CD4-positive, alpha-beta memory T cell (primary cell): ENCODE data around the gene ZNF726. TPM values are rescaled to one million over a fixed set of nuclear protein-coding genes. Genes with fewer than 3 reads are reported as not detected.

Experiments used
- CTCF ChIA-PET: fragments of 350-600 bp; sonication (Branson Sonifier 250); formaldehyde crosslinking; loops from one replicate; lab custom pipeline; 2021; ENCODE audit warnings: inconsistent platforms; ENCODE audit not compliant: partially characterized antibody; lab: Charles Lee
- POLR2A ChIA-PET: fragments of 350-600 bp; sonication (Branson Sonifier 250); formaldehyde crosslinking; loops from one replicate; lab custom pipeline; 2021; ENCODE audit not compliant: partially characterized antibody; lab: Charles Lee
- DNase-seq, 5 donors: peaks; one replicate each; pipeline versions ENCODE4 v3.0.0 to v3.0.0-alpha.2; 2020 to 2022; ENCODE audit warnings: mixed read lengths in 1 of 5
- H3K27ac ChIP-seq: one replicate; pipeline ENCODE4 v1.7.0; 2013; ENCODE audit warnings: low read depth, low read length
- H3K27me3 ChIP-seq: 2 replicates; pipeline ENCODE4 v1.7.0; 2013; ENCODE audit warnings: mild to moderate bottlenecking, low read length, moderate library complexity; ENCODE audit not compliant: insufficient read depth
- H3K36me3 ChIP-seq: 2 replicates; pipeline ENCODE4 v1.7.0; 2013; ENCODE audit warnings: mild to moderate bottlenecking, low read length, moderate library complexity; ENCODE audit not compliant: insufficient read depth
- H3K4me1 ChIP-seq: 2 replicates; pipeline ENCODE4 v1.7.0; 2013; ENCODE audit warnings: mild to moderate bottlenecking, low read length, moderate library complexity; ENCODE audit not compliant: insufficient read depth
- H3K4me3 ChIP-seq, 2 donors: one replicate each; pipeline ENCODE4 v1.7.0; 2013; ENCODE audit warnings: low read length in 2 of 2, mild to moderate bottlenecking in 1 of 2
- H3K9me3 ChIP-seq, 2 donors: one replicate each; pipeline ENCODE4 v1.7.0; 2013; ENCODE audit warnings: low read length in 2 of 2, control low read depth in 1 of 2; ENCODE audit not compliant: control insufficient read depth in 1 of 2
- H3K27ac Mint-ChIP-seq, 7 donors: one replicate each; pipeline ENCODE4 v1.8.0; 2020 to 2021; ENCODE audit warnings: mixed read lengths in 7 of 7, mild to moderate bottlenecking in 6 of 7, inconsistent platforms in 3 of 7, moderate library complexity in 3 of 7
- H3K27me3 Mint-ChIP-seq, 2 donors: one replicate each; pipeline ENCODE4 v1.8.0; 2020 to 2021; ENCODE audit warnings: mixed read lengths in 2 of 2
- H3K36me3 Mint-ChIP-seq, 2 donors: one replicate each; pipeline ENCODE4 v1.8.0; 2020 to 2021; ENCODE audit warnings: mixed read lengths in 2 of 2, inconsistent platforms in 1 of 2, mild to moderate bottlenecking in 1 of 2
- H3K4me1 Mint-ChIP-seq, 4 donors: one replicate each; pipeline ENCODE4 v1.8.0; 2020 to 2021; ENCODE audit warnings: mixed read lengths in 4 of 4, mild to moderate bottlenecking in 1 of 4
- H3K4me3 Mint-ChIP-seq, 8 donors: one replicate each; pipeline ENCODE4 v1.8.0; 2020 to 2021; ENCODE audit warnings: mixed read lengths in 8 of 8, mild to moderate bottlenecking in 7 of 8, moderate library complexity in 6 of 8, inconsistent platforms in 3 of 8
- H3K9me3 Mint-ChIP-seq, 8 donors: one replicate each; pipeline ENCODE4 v1.8.0; 2020 to 2021; ENCODE audit warnings: mixed read lengths in 8 of 8, mild to moderate bottlenecking in 5 of 8, inconsistent platforms in 3 of 8, moderate library complexity in 1 of 8
- intact Hi-C: fragments of 100-400 bp; cut with micrococcal nuclease; formaldehyde crosslinking; loops from one replicate; pipeline ENCODE4 v1.15.1; 2023
- polyA plus RNA-seq, 2 donors: library from polyadenylated mRNA; unstranded; fragments of 300-500 nt; fragmentation: Illumina TruSeq; gene quantifications; one replicate each; pipeline ENCODE4 v1.2.3, GENCODE V29; 2021
- total RNA-seq, 2 experiments: library from RNA; stranded (reverse); gene quantifications; one replicate each; pipeline ENCODE4 v1.2.3, GENCODE V29; 2021

The ZNF726 gene
- total and polyA plus RNA-seq, 4 experiments from 2014 or later = 1.1 to 3.3 (median 2.3) TPM

DNA sequence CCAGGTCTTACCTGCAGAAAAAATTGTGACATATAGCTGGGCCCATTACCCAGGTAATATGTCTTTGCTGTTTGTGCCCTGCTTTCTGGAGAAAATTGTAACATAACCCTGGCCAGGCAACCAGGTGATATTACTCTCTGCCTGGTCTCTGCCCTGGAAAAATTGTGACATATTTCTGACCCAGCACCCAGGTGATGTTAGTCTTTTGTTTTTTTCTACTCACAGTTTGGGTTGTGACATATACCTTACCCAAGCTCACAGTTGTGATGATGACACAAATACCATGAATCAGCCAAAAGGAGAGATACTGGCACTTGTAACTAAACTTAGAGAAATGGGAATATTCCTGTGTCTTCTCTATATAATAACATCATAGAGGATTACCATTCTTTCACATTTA is 6.5 kb upstream of the ZNF726 start:
- Histone ChIP-seq H3K36me3 (no peaks in the 10 kb centered on the region), H3K9me3 (no peaks in the 10 kb centered on the region), H3K27ac (no peak overlapping the region), H3K27me3 (no peaks in the 10 kb centered on the region), H3K4me3 (no peak overlapping the region), H3K4me1 (no peaks in the 10 kb centered on the region)
- Mint-ChIP-seq H3K27ac (no peak overlapping the region), H3K36me3 (peaks cover 6 to 13% of the 10 kb centered on the region in 2 donors), H3K9me3 (peaks cover 0 to 38% (median 26%) of the 10 kb centered on the region in 8 donors), H3K4me1 (no peaks in the 10 kb centered on the region), H3K4me3 (no peak overlapping the region), H3K27me3 (no peaks in the 10 kb centered on the region)
- CTCF ChIA-PET = no interaction called here
- no peak for DNase-seq
- POLR2A ChIA-PET = no interaction called here
- intact Hi-C loops = no loop called here

DNA sequence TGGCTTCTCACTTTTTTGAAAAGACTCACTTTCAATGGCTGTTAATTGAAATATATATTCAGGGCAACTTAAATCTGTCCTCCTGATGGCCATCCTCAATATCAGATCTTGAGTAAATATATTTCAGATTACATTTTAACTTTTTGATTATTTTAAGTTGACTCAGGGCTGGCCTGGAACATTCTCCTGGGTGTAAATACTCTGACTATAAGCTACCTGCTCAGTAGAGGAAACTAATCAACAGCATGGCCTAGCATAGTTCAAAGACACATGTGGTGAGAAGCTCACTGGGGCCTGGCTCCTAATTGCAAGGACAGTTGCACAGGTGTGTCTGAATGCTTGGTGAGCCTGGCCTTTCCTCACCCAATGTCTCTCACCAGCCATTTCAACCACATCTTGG is 5.5 kb upstream of the ZNF726 start:
- DNase-seq = no peak
- H3K36me3 ChIP-seq = no peaks in the 10 kb centered on the region
- no peak overlapping the region for H3K4me3 ChIP-seq
- ChIA-PET POLR2A (no interaction called here), CTCF (no interaction called here)
- peaks cover 1 to 4% (median 3%) of the 10 kb centered on the region in 4 donors for H3K4me1 Mint-ChIP-seq
- H3K9me3 ChIP-seq = no peaks in the 10 kb centered on the region
- no peak overlapping the region for H3K27ac ChIP-seq
- H3K4me1 ChIP-seq = no peaks in the 10 kb centered on the region
- H3K27me3 ChIP-seq = no peaks in the 10 kb centered on the region
- H3K27me3 Mint-ChIP-seq = no peaks in the 10 kb centered on the region
- H3K36me3 Mint-ChIP-seq = peaks cover 6 to 7% of the 10 kb centered on the region in 2 donors
- peak overlapping the region in 1 of 8 donors; percentile 57 for H3K4me3 Mint-ChIP-seq
- intact Hi-C loops = no loop called here
- no peak overlapping the region for H3K27ac Mint-ChIP-seq
- peaks cover 0 to 31% (median 21%) of the 10 kb centered on the region in 8 donors for H3K9me3 Mint-ChIP-seq

DNA sequence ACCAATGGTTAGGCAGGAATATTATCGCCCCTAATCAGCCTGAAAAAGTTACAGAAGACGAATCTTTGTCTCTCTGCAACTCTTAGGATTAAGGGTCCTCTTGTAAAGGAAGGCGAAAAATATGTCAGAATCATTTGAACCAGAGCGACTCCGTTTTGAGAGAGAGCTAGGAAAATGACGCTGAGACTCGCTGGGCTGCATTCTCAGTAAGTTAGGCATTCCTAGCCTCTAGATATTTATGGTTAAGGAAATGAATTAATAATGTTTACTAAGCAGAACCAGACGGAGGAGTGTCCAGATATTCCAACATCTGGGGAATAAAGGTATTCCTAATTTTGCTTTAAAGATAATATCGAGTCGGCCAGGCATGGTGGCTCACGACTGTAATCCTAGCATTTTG is 755 bp upstream of the ZNF726 start:
- H3K27ac ChIP-seq = no peak overlapping the region
- H3K4me3 ChIP-seq = peak overlapping the region in 1 of 2 donors; percentile 59
- POLR2A ChIA-PET = interaction anchor here (1.2 to 2.1 kb wide), 8 partner anchors 78 to 664 kb away, joined by 3 to 16 read pairs (median 8); partner anchors contain the start of genes ZNF254, ZNF675, ZNF681 and ZNF724
- H3K4me1 ChIP-seq = no peaks in the 10 kb centered on the region
- Mint-ChIP-seq H3K27ac (peak overlapping the region in 2 of 7 donors; percentile 90 to 91), H3K4me3 (peak overlapping the region; percentile 66 to 96 (median 94)), H3K9me3 (peaks cover 0 to 1% (median 0%) of the 10 kb centered on the region in 8 donors), H3K4me1 (peaks cover 6 to 24% (median 15%) of the 10 kb centered on the region in 4 donors), H3K36me3 (peaks cover 0 to 5% of the 10 kb centered on the region in 2 donors), H3K27me3 (no peaks in the 10 kb centered on the region)
- intact Hi-C loops = loop anchor here (1.0 to 10.0 kb wide), 5 partner anchors 119 to 659 kb away; partner anchors contain the start of genes ZNF675, ZNF681, ZNF724 and ZNF91
- H3K27me3 ChIP-seq = no peaks in the 10 kb centered on the region
- no peak for DNase-seq
- H3K36me3 ChIP-seq = no peaks in the 10 kb centered on the region
- CTCF ChIA-PET = interaction anchor here (1.2 kb wide), 1 partner anchor 114 kb away, joined by 6 read pairs; no protein-coding TSS in a partner anchor
- H3K9me3 ChIP-seq = no peaks in the 10 kb centered on the region

DNA sequence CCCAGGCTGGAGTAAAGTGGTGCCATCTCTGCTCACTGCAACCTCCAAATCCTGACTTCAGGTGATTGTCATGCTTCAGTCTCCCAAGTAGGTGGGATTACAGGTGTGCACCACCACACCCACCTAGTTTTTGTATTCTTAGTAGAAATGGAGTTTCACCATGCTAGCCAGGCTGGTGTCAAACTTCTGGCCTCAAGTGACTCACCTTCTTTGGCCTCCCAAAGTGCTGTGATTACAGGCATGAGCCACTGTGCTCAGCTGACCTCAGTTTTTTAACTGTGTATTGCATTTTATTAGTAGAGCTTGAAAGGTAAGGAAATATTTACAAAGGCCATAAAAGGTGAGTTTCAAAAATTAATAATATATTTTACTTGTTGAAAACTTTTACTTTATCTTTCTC is 2.3 kb downstream of the ZNF726 start:
- Mint-ChIP-seq H3K27ac (peak overlapping the region in 1 of 7 donors; percentile 29), H3K9me3 (no peaks in the 10 kb centered on the region), H3K4me1 (peaks cover 7 to 24% (median 15%) of the 10 kb centered on the region in 4 donors), H3K36me3 (peaks cover 11 to 13% of the 10 kb centered on the region in 2 donors), H3K27me3 (no peaks in the 10 kb centered on the region), H3K4me3 (peak overlapping the region in 3 of 8 donors; percentile 8 to 95 (median 25))
- ChIA-PET CTCF (no interaction called here), POLR2A (interaction anchor here (1.1 to 2.0 kb wide), 2 partner anchors 117 to 118 kb away, joined by 4 to 6 read pairs; no protein-coding TSS in a partner anchor)
- no peak overlapping the region for H3K4me3 ChIP-seq
- no peaks in the 10 kb centered on the region for H3K4me1 ChIP-seq
- H3K36me3 ChIP-seq = no peaks in the 10 kb centered on the region
- no peaks in the 10 kb centered on the region for H3K27me3 ChIP-seq
- no peak for DNase-seq
- no peaks in the 10 kb centered on the region for H3K9me3 ChIP-seq
- H3K27ac ChIP-seq = no peak overlapping the region
- intact Hi-C loops = loop anchor here (10.0 kb wide), 2 partner anchors 522 to 662 kb away; partner anchors contain the start of genes ZNF724 and ZNF91

DNA sequence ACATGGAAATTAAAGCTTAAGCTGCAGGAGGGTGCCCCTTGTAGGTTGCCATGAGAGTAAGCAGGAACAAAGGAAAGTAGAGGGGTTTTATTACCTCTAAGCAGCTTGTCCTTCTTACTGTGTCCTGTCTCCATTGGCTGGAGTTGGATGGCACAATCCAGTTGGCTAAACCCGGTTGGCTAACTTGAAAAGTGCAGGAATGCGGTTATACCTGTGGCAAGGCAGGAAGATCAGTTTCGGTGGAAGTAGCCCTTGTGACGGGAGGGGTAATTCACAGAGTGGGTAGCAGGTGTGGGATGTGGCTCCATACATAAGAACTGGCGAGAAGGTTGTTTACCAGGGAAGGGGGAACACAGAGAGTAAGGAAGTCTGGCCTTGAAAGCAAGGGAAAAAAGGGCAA is 3.2 kb downstream of the ZNF726 start:
- Mint-ChIP-seq H3K27ac (peak overlapping the region in 4 of 7 donors; percentile 24 to 74 (median 51)), H3K27me3 (no peaks in the 10 kb centered on the region)
- H3K4me1 ChIP-seq = no peaks in the 10 kb centered on the region

DNA sequence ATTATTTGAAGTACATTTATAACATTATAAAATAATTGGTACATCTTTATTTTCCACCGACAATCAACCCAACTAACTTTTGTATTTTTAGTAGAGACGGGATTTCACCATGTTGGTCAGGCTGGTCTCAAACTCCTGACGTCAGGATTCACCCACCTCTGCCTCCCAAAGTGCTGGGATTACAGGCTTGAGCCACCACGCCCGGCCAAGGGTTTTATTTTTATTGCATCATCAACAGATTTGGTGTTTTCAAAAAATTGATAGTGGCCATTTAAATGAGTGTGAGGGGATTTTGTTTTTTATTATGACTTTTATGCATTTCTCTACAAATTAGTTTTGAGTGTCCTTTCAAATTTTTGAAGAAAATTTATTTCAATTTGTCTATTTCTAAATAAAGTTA is 10.6 kb downstream of the ZNF726 start:
- DNase-seq = no peak
- no peaks in the 10 kb centered on the region for H3K27me3 Mint-ChIP-seq
- peaks cover 14 to 22% of the 10 kb centered on the region in 2 donors for H3K36me3 Mint-ChIP-seq

More for the DNA sequence above, 3.2 kb downstream of the ZNF726 start:
- ChIA-PET POLR2A (interaction anchor here (0.6 to 2.0 kb wide), 3 partner anchors 116 to 170 kb away, joined by 3 to 6 read pairs (median 4); no protein-coding TSS in a partner anchor), CTCF (no interaction called here)
- Histone ChIP-seq H3K27me3 (no peaks in the 10 kb centered on the region), H3K27ac (no peak overlapping the region), H3K9me3 (no peaks in the 10 kb centered on the region), H3K4me3 (no peak overlapping the region), H3K36me3 (no peaks in the 10 kb centered on the region)
- no peaks in the 10 kb centered on the region for H3K9me3 Mint-ChIP-seq
- H3K4me1 Mint-ChIP-seq = peaks cover 7 to 24% (median 15%) of the 10 kb centered on the region in 4 donors
- no peak for DNase-seq
- no peak overlapping the region for H3K4me3 Mint-ChIP-seq
- peaks cover 14 to 15% of the 10 kb centered on the region in 2 donors for H3K36me3 Mint-ChIP-seq
- intact Hi-C loops = loop anchor here (10.0 kb wide), 2 partner anchors 523 to 663 kb away; partner anchors contain the start of genes ZNF724 and ZNF91

DNA sequence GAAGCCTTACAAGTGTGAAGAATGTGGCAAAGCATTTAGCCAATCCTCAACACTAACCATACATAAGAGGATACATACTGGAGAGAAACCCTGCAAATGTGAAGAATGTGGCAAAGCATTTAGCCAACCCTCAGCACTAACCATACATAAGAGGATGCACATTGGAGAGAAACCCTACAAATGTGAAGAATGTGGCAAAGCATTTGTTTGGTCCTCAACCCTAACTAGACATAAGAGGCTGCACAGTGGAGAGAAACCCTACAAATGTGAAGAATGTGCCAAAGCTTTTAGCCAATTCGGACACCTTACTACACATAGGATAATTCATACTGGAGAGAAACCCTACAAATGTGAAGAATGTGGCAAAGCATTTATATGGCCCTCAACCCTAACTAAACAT is 18.2 kb downstream of the ZNF726 start:
- POLR2A ChIA-PET = no interaction called here

More for the DNA sequence above, 10.6 kb downstream of the ZNF726 start:
- ChIA-PET CTCF (no interaction called here), POLR2A (no interaction called here)
- intact Hi-C loops = no loop called here
- H3K27ac Mint-ChIP-seq = no peak overlapping the region
- no peaks in the 10 kb centered on the region for H3K36me3 ChIP-seq
- H3K27ac ChIP-seq = no peak overlapping the region
- H3K4me3 Mint-ChIP-seq = no peak overlapping the region
- no peaks in the 10 kb centered on the region for H3K27me3 ChIP-seq
- H3K9me3 ChIP-seq = no peaks in the 10 kb centered on the region
- H3K4me1 ChIP-seq = no peaks in the 10 kb centered on the region
- peaks cover 0 to 14% (median 5%) of the 10 kb centered on the region in 8 donors for H3K9me3 Mint-ChIP-seq
- H3K4me1 Mint-ChIP-seq = peaks cover 0 to 1% (median 0%) of the 10 kb centered on the region in 4 donors
- H3K4me3 ChIP-seq = no peak overlapping the region

More for the DNA sequence above, 18.2 kb downstream of the ZNF726 start:
- DNase-seq = no peak
- Mint-ChIP-seq H3K4me3 (no peak overlapping the region), H3K4me1 (no peaks in the 10 kb centered on the region), H3K27me3 (no peaks in the 10 kb centered on the region), H3K27ac (no peak overlapping the region), H3K36me3 (peaks cover 17 to 19% of the 10 kb centered on the region in 2 donors), H3K9me3 (peaks cover 0 to 63% (median 49%) of the 10 kb centered on the region in 8 donors)
- CTCF ChIA-PET = no interaction called here
- no peaks in the 10 kb centered on the region for H3K4me1 ChIP-seq
- no peak overlapping the region for H3K4me3 ChIP-seq
- H3K27me3 ChIP-seq = no peaks in the 10 kb centered on the region
- H3K9me3 ChIP-seq = peaks cover 5 to 15% of the 10 kb centered on the region in 2 donors
- no peak overlapping the region for H3K27ac ChIP-seq
- intact Hi-C loops = no loop called here
- no peaks in the 10 kb centered on the region for H3K36me3 ChIP-seq
